Naive thymus-derived CD8-positive, alpha-beta T cell (primary cell): ENCODE results near the gene GADD45B. TPM values are rescaled to one million over a fixed set of nuclear protein-coding genes. Genes with fewer than 3 reads are reported as not detected.

Experiments used
- ATAC-seq, 2 donors: fragments of 150-1000 bp; cut with Tn5 transposase in 1 of 2; sonication (Bioruptor Pico), chemical (Tn5 transposase) in 1 of 2; 1 replicate in 1 of 2; 2 replicates in 1 of 2; pipeline ENCODE4 v1.10.0; 2021; ENCODE audit warnings: mild to moderate bottlenecking in 2 of 2, moderate library complexity in 2 of 2
- POLR2A ChIA-PET: fragments of 350-600 bp; sonication (Branson Sonifier 250); formaldehyde crosslinking; loops from one replicate; lab custom pipeline; 2021; ENCODE audit warnings: antibody characterized with exemption; lab: Charles Lee
- DNase-seq, 10 donors: peaks; one replicate each; pipeline versions ENCODE4 v3.0.0 to v3.0.0-alpha.2; 2020 to 2022
- H3K27ac Mint-ChIP-seq, 10 donors: one replicate each; pipeline ENCODE4 v1.8.0; 2020 to 2022; ENCODE audit warnings: mild to moderate bottlenecking in 10 of 10, mixed read lengths in 10 of 10, moderate library complexity in 4 of 10, inconsistent platforms in 1 of 10
- H3K27me3 Mint-ChIP-seq, 5 donors: one replicate each; pipeline ENCODE4 v1.8.0; 2021 to 2022; ENCODE audit warnings: mixed read lengths in 5 of 5
- H3K36me3 Mint-ChIP-seq, 3 donors: one replicate each; pipeline ENCODE4 v1.8.0; 2020 to 2022; ENCODE audit warnings: mixed read lengths in 3 of 3, mild to moderate bottlenecking in 2 of 3, inconsistent platforms in 1 of 3
- H3K4me1 Mint-ChIP-seq, 4 donors: one replicate each; pipeline ENCODE4 v1.8.0; 2021 to 2022; ENCODE audit warnings: mixed read lengths in 4 of 4
- H3K4me3 Mint-ChIP-seq, 10 donors: one replicate each; pipeline ENCODE4 v1.8.0; 2020 to 2022; ENCODE audit warnings: mild to moderate bottlenecking in 10 of 10, mixed read lengths in 10 of 10, moderate library complexity in 6 of 10, inconsistent platforms in 1 of 10
- H3K9me3 Mint-ChIP-seq, 9 donors: one replicate each; pipeline ENCODE4 v1.8.0; 2020 to 2022; ENCODE audit warnings: mixed read lengths in 9 of 9, mild to moderate bottlenecking in 3 of 9, inconsistent platforms in 1 of 9, moderate library complexity in 1 of 9
- polyA plus RNA-seq, 3 donors: library from polyadenylated mRNA; unstranded; fragments of 300-500 nt; fragmentation: Illumina TruSeq; gene quantifications; one replicate each; pipeline ENCODE4 v1.2.3, GENCODE V29; 2021
- total RNA-seq, 8 experiments: library from RNA in 2 of 8; stranded (reverse) in 2 of 8; gene quantifications; one replicate each; pipeline ENCODE4 v1.2.3 and lab custom pipeline; 2021 to 2026

The GADD45B gene
- total and polyA plus RNA-seq, 5 experiments from 2014 or later: 41.0 to 115 (median 57.3) TPM

DNA sequence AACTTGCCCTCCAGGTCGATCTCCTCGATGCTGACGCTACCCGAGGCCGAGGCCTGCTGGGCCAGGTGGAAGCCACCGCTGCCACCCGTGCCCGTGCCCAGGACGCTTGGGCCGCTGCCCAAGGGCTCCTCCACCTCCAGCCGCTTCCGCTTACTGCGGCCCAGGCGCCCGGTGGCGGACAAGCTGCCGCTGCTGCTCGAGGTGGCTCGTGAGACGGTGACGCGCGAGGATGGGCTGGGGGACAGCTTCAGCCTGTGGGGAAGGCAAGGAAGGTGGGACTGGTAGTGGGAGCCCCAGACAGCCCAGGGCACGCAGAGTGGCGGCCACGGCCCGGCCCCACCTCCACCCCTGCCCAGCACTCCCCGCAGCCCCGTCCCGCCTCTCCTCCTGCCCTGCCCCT lies 42.1 kb upstream of the GADD45B start:
- Mint-ChIP-seq H3K27ac (peak overlapping the region in 1 of 10 donors; percentile 37), H3K36me3 (peaks cover 0 to 24% (median 2%) of the 10 kb centered on the region in 3 donors), H3K9me3 (no peaks in the 10 kb centered on the region), H3K27me3 (no peaks in the 10 kb centered on the region), H3K4me3 (no peak overlapping the region), H3K4me1 (no peaks in the 10 kb centered on the region)
- DNase-seq: no peak
- POLR2A ChIA-PET: interaction anchor here (0.6 to 0.7 kb wide), 2 partner anchors 12 to 108 kb away, joined by 3 to 4 read pairs; no protein-coding TSS in a partner anchor
- ATAC-seq: no peak

DNA sequence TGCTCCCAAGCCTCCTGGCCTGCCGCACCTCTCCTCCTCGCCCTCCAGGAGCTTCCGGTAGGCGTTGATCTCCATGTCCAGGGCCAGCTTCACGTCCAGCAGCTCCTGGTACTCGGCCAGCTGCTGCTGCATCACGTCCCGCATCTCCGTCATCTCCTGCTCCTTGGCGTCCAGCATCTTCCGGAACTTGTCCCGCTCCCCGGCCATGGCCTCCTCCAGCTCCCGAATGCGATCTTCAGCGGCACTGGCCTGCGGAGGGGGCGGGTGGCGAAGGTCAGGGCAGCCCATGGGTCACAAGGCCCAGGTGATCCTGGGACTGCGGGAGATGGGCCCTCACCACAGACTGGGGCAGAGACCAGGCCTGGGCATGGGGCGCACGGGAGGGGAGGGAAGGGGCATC lies 41.7 kb upstream of the GADD45B start:
- POLR2A ChIA-PET: interaction anchor here (0.5 to 0.7 kb wide), 3 partner anchors 11 to 162 kb away, joined by 3 to 4 read pairs (median 3); no protein-coding TSS in a partner anchor
- no peaks in the 10 kb centered on the region for H3K4me1 Mint-ChIP-seq
- peaks cover 0 to 24% (median 2%) of the 10 kb centered on the region in 3 donors for H3K36me3 Mint-ChIP-seq
- H3K27me3 Mint-ChIP-seq: no peaks in the 10 kb centered on the region
- H3K9me3 Mint-ChIP-seq: no peaks in the 10 kb centered on the region
- H3K27ac Mint-ChIP-seq: no peak overlapping the region
- no peak for ATAC-seq
- H3K4me3 Mint-ChIP-seq: no peak overlapping the region
- no peak for DNase-seq

- DNase-seq (no peak), ATAC-seq (no peak)
- no peak overlapping the region for H3K4me3 Mint-ChIP-seq
These were observed 41.1 kb upstream of the GADD45B start for GRCh38 chr19:2434721-2435265.

GRCh38 chr19:2436384-2436783 lies 39.5 kb upstream of the GADD45B start:
- ATAC-seq (no peak), DNase-seq (no peak)
- no peaks in the 10 kb centered on the region for H3K9me3 Mint-ChIP-seq
- POLR2A ChIA-PET: no interaction called here
- peak overlapping the region in 1 of 10 donors; percentile 40 for H3K27ac Mint-ChIP-seq
- H3K27me3 Mint-ChIP-seq: no peaks in the 10 kb centered on the region
- H3K4me3 Mint-ChIP-seq: no peak overlapping the region
- H3K36me3 Mint-ChIP-seq: peaks cover 0 to 23% (median 2%) of the 10 kb centered on the region in 3 donors
- peaks cover 0 to 4% (median 0%) of the 10 kb centered on the region in 4 donors for H3K4me1 Mint-ChIP-seq

More at GRCh38 chr19:2434721-2435265, 41.1 kb upstream of the GADD45B start:
- POLR2A ChIA-PET: interaction anchor here (0.5 to 0.7 kb wide), 3 partner anchors 11 to 163 kb away, joined by 3 to 4 read pairs (median 3); no protein-coding TSS in a partner anchor
- peaks cover 0 to 24% (median 2%) of the 10 kb centered on the region in 3 donors for H3K36me3 Mint-ChIP-seq
- H3K4me1 Mint-ChIP-seq: no peaks in the 10 kb centered on the region
- no peak overlapping the region for H3K27ac Mint-ChIP-seq
- H3K27me3 Mint-ChIP-seq: no peaks in the 10 kb centered on the region
- H3K9me3 Mint-ChIP-seq: no peaks in the 10 kb centered on the region

DNA sequence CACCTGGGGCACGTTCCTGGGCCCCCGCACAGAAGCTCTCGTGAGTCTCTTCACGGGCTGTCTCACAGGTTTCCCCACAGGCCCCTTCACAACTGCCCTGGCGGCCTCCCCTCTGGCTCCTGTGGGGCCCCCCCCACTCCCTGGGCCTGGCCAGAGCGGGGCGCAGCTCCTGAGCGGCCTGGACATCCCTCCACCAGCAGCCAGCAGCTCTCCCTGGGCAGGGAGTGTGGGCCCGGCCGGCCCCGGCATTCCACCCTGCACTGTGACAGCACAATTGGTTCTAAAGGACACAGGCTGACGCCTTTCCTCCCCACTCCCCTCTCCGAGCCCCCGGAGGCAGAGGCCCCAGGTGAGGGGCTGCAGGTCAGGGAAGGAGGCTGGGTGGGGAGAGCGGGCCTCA lies 39.0 kb upstream of the GADD45B start:
- POLR2A ChIA-PET: interaction anchor here (0.6 kb wide), 1 partner anchor 180 kb away, joined by 5 read pairs; no protein-coding TSS in a partner anchor
- Mint-ChIP-seq H3K4me3 (no peak overlapping the region), H3K27ac (no peak overlapping the region), H3K9me3 (no peaks in the 10 kb centered on the region), H3K36me3 (peaks cover 0 to 22% (median 2%) of the 10 kb centered on the region in 3 donors), H3K27me3 (no peaks in the 10 kb centered on the region), H3K4me1 (peaks cover 0 to 4% (median 0%) of the 10 kb centered on the region in 4 donors)
- no peak for DNase-seq
- ATAC-seq: no peak

DNA sequence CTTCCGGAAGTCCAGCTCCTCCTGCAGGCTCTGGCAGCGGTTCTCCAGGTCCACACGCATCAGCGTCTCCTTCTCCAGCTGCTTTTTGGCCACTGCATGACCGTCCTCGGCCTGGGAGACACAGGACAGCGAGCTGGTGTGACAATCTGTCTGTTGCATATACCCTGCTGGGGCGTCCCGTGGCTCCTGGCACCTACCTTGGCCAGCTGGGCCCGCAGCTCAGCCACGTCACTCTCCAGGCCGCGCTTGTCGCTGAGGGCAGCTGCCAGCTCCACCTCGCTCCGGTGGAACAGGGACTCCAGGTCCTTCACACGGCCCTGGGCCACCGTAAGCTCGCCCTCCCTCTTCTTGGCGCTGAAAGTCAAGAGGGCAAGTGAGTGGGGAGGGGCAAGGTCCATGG lies 37.7 kb upstream of the GADD45B start:
- no peaks in the 10 kb centered on the region for H3K9me3 Mint-ChIP-seq
- no peak overlapping the region for H3K4me3 Mint-ChIP-seq
- peaks cover 0 to 26% (median 2%) of the 10 kb centered on the region in 3 donors for H3K36me3 Mint-ChIP-seq
- no peak for ATAC-seq
- no peaks in the 10 kb centered on the region for H3K27me3 Mint-ChIP-seq
- peaks cover 0 to 4% (median 0%) of the 10 kb centered on the region in 4 donors for H3K4me1 Mint-ChIP-seq
- POLR2A ChIA-PET: interaction anchor here (0.6 kb wide), 1 partner anchor 302 kb away, joined by 3 read pairs; no protein-coding TSS in a partner anchor
- H3K27ac Mint-ChIP-seq: no peak overlapping the region
- DNase-seq: no peak

DNA sequence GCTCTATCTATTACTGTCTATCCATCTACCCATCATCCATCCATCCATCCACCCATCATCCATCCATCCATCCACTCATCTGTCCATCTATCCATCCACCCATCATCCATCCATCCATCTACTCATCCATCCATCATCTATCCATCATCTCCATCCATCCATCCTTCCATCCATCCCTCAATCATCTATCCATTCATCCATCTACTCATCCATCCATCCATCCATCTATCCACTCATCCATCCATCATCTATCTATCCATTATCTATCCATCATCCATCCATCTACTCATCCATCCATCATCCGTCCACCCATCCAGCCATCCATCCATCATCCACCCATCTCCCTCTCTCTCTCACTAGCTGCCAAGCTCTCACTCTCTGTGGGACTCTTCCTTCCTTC lies 35.4 kb upstream of the GADD45B start:
- H3K36me3 Mint-ChIP-seq: peaks cover 0 to 32% (median 2%) of the 10 kb centered on the region in 3 donors
- POLR2A ChIA-PET: interaction anchor here (1.3 kb wide), 1 partner anchor 85 kb away, joined by 3 read pairs; no protein-coding TSS in a partner anchor

DNA sequence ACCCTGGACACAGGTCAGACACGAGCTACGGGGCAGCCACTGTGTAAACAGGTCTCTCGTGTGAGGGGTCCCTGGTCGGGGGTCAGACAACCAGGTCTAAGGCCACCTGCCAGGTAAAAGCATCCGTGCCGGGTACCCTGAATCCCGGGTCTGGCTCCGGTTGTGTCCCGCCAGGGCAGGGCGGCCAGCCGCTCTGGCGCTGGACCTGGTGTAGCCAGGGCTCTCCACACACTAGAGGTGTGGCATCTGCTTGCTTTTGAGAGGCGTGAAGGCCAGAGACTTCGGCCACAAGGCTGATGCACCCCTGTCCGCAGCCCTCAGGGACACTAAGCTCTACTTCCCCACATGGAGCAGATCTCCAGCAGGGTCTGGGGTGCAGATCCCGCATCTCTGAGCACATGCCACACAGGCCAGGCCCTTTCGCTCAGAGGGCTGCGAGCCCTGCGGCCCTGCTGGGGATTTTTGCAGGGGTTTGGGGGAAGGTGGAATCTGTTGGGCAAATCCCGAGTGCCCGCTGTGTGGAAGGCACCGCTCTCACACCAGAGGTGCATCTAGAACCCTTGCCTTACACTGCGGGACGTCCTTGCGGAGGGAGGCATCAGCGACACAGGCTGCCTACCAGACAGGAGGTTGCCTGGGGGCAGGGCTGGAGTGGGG lies 34.7 kb upstream of the GADD45B start:
- POLR2A ChIA-PET: interaction anchor here (1.3 kb wide), 1 partner anchor 86 kb away, joined by 3 read pairs; no protein-coding TSS in a partner anchor
- Mint-ChIP-seq H3K4me1 (peaks cover under 1 to 6% (median 4%) of the 10 kb centered on the region in 4 donors), H3K27ac (no peak overlapping the region), H3K9me3 (no peaks in the 10 kb centered on the region), H3K27me3 (no peaks in the 10 kb centered on the region), H3K36me3 (peaks cover 0 to 32% (median 2%) of the 10 kb centered on the region in 3 donors), H3K4me3 (no peak overlapping the region)
- ATAC-seq: no peak
- no peak for DNase-seq

More for the DNA sequence above, 35.4 kb upstream of the GADD45B start:
- H3K9me3 Mint-ChIP-seq: no peaks in the 10 kb centered on the region
- H3K4me3 Mint-ChIP-seq: no peak overlapping the region
- H3K27me3 Mint-ChIP-seq: no peaks in the 10 kb centered on the region
- ATAC-seq: no peak
- no peak overlapping the region for H3K27ac Mint-ChIP-seq
- peaks cover 0 to 6% (median 1%) of the 10 kb centered on the region in 4 donors for H3K4me1 Mint-ChIP-seq
- no peak for DNase-seq

GRCh38 chr19:2443116-2443784 lies 32.7 kb upstream of the GADD45B start:
- H3K36me3 Mint-ChIP-seq: peaks cover 0 to 22% (median 2%) of the 10 kb centered on the region in 3 donors
- H3K9me3 Mint-ChIP-seq: no peaks in the 10 kb centered on the region
- H3K4me1 Mint-ChIP-seq: peaks cover 9 to 19% (median 14%) of the 10 kb centered on the region in 4 donors
- peak overlapping the region in 2 of 10 donors; percentile 9 to 75 for H3K27ac Mint-ChIP-seq
- DNase-seq: no peak
- H3K4me3 Mint-ChIP-seq: peak overlapping the region in 1 of 10 donors; percentile 23
- no peak for ATAC-seq
- POLR2A ChIA-PET: interaction anchor here (1.0 kb wide), 1 partner anchor 16 kb away, joined by 3 read pairs; the partner anchor contains the start of gene TIMM13
- no peaks in the 10 kb centered on the region for H3K27me3 Mint-ChIP-seq

- Mint-ChIP-seq H3K27ac (peak overlapping the region in 1 of 10 donors; percentile 75), H3K9me3 (no peaks in the 10 kb centered on the region), H3K27me3 (no peaks in the 10 kb centered on the region), H3K4me1 (peaks cover 9 to 21% (median 15%) of the 10 kb centered on the region in 4 donors), H3K4me3 (peak overlapping the region in 1 of 10 donors; percentile 23), H3K36me3 (peaks cover 0 to 22% (median under 1%) of the 10 kb centered on the region in 3 donors)
- DNase-seq: no peak
- POLR2A ChIA-PET: interaction anchor here (0.9 to 1.0 kb wide), 2 partner anchors 16 to 17 kb away, joined by 3 to 4 read pairs; partner anchors contain the start of gene TIMM13
- no peak for ATAC-seq
These were observed 32.1 kb upstream of the GADD45B start for GRCh38 chr19:2443785-2444182.

DNA sequence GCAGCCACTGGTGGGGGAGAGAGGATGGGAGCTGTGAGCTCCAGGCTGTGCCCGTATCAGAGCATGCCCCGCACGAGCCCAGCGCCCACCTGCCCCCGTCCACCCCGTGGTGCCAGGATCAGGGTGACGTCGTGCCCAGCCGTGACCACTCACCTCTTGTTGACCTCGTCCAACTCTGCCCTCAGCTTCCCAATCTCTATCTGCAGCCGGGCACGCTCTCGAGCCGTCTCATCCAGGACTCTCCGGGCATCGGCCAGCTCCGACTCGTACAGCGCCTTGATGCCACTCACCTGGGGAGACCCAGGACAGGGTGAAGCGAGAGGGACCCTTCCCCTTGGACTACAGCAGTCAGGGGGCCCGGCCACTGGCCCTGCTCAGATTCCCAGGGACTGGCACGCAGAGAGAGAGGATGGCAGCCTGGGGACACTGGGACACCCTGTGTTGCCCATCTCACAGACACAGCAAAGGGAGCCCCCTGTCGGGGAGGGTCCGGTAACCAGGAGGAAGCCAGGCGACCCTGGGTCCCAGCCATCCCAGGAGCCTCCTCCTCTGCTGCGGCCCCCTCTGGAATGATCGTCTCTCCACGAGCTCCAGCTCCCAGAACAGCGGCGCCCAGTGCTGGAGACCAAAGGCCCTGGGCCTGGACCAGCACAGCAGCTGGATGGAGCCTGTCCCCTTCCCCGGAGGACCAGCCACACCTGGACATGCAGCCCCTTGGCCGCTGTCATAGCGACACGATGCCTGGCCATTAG lies 31.5 kb upstream of the GADD45B start:
- POLR2A ChIA-PET: interaction anchor here (0.9 kb wide), 1 partner anchor 17 kb away, joined by 4 read pairs; the partner anchor contains the start of gene TIMM13

More for the DNA sequence above, 31.5 kb upstream of the GADD45B start:
- no peak for ATAC-seq
- no peak overlapping the region for H3K4me3 Mint-ChIP-seq
- H3K27me3 Mint-ChIP-seq: no peaks in the 10 kb centered on the region
- DNase-seq: no peak
- no peaks in the 10 kb centered on the region for H3K9me3 Mint-ChIP-seq
- H3K27ac Mint-ChIP-seq: peak overlapping the region in 2 of 10 donors; percentile 25 to 72
- H3K4me1 Mint-ChIP-seq: peaks cover 9 to 21% (median 15%) of the 10 kb centered on the region in 4 donors
- peaks cover 0 to 22% (median 0%) of the 10 kb centered on the region in 3 donors for H3K36me3 Mint-ChIP-seq
